Measurements from ENCODE around the gene LDLRAP1. TPM values are rescaled to one million over a fixed set of nuclear protein-coding genes. Genes with fewer than 3 reads are reported as not detected.

The LDLRAP1 gene
- polyA plus RNA-seq, 1 donor = 17.8 TPM

- DNase-seq = peak; percentile 78 to 83
- Histone ChIP-seq H3K9me3 (ENCODE audit: control insufficient read depth, low read depth, low read length) (no peaks in the 10 kb centered on the region), H3K27me3 (ENCODE audit: control insufficient read depth, insufficient read depth, low read length) (peaks cover 29% of the 10 kb centered on the region), H3K27ac (ENCODE audit: low read length) (peak within 1 kb of the TSS; percentile 47), H3K4me1 (ENCODE audit: control insufficient read depth, insufficient read depth, low read length) (peaks cover 6% of the 10 kb centered on the region), H3K4me3 (ENCODE audit: low read length) (peak within 1 kb of the TSS; percentile 58), H3K36me3 (ENCODE audit: control insufficient read depth, insufficient read depth, low read length) (no peaks in the 10 kb centered on the region)
- no CpG with 5 or more reads among the region's 116 CpGs for WGBS (ENCODE audit: insufficient coverage, low lambda C conversion rate)
These were observed 72.9 kb downstream of the LDLRAP1 start, which contains the start of gene MAN1C1 for GRCh38 chr1:25616095-25616986. TSS of gene MAN1C1 (plus strand) at chr1:25616791. CDS start at chr1:25617798, 1,007 bp downstream.

GRCh38 chr1:25616987-25617624, 73.7 kb downstream of the LDLRAP1 start:
- Histone ChIP-seq H3K9me3 (ENCODE audit: control insufficient read depth, low read depth, low read length) (no peaks in the 10 kb centered on the region), H3K27me3 (ENCODE audit: control insufficient read depth, insufficient read depth, low read length) (peaks cover 26% of the 10 kb centered on the region), H3K27ac (ENCODE audit: low read length) (no peak overlapping the region), H3K36me3 (ENCODE audit: control insufficient read depth, insufficient read depth, low read length) (no peaks in the 10 kb centered on the region), H3K4me3 (ENCODE audit: low read length) (peak overlapping the region; percentile 47), H3K4me1 (ENCODE audit: control insufficient read depth, insufficient read depth, low read length) (peaks cover 6% of the 10 kb centered on the region)
- peak in 1 of 2 donors; percentile 26 for DNase-seq
- WGBS (ENCODE audit: insufficient coverage, low lambda C conversion rate) = no CpG with 5 or more reads among the region's 94 CpGs

- H3K9me3 ChIP-seq (ENCODE audit: control insufficient read depth, low read depth, low read length) = no peaks in the 10 kb centered on the region
- peak in 1 of 2 donors; percentile 19 for DNase-seq
- no CpG with 5 or more reads among the region's 66 CpGs for WGBS (ENCODE audit: insufficient coverage, low lambda C conversion rate)
- peak overlapping the region; percentile 47 for H3K4me3 ChIP-seq (ENCODE audit: low read length)
- no peaks in the 10 kb centered on the region for H3K36me3 ChIP-seq (ENCODE audit: control insufficient read depth, insufficient read depth, low read length)
- H3K27me3 ChIP-seq (ENCODE audit: control insufficient read depth, insufficient read depth, low read length) = peaks cover 22% of the 10 kb centered on the region
- H3K4me1 ChIP-seq (ENCODE audit: control insufficient read depth, insufficient read depth, low read length) = peaks cover 8% of the 10 kb centered on the region
- H3K27ac ChIP-seq (ENCODE audit: low read length) = no peak overlapping the region
These were observed 74.4 kb downstream of the LDLRAP1 start for GRCh38 chr1:25617625-25618432.

- peak overlapping the region; percentile 47 for H3K4me3 ChIP-seq (ENCODE audit: low read length)
- H3K36me3 ChIP-seq (ENCODE audit: control insufficient read depth, insufficient read depth, low read length) = no peaks in the 10 kb centered on the region
- DNase-seq = no peak
- peaks cover 8% of the 10 kb centered on the region for H3K4me1 ChIP-seq (ENCODE audit: control insufficient read depth, insufficient read depth, low read length)
- peaks cover 22% of the 10 kb centered on the region for H3K27me3 ChIP-seq (ENCODE audit: control insufficient read depth, insufficient read depth, low read length)
- H3K9me3 ChIP-seq (ENCODE audit: control insufficient read depth, low read depth, low read length) = no peaks in the 10 kb centered on the region
- WGBS (ENCODE audit: insufficient coverage, low lambda C conversion rate) = 18% methylated on average over 3 of the region's 4 CpGs
- no peak overlapping the region for H3K27ac ChIP-seq (ENCODE audit: low read length)
These were observed 75.0 kb downstream of the LDLRAP1 start for GRCh38 chr1:25618433-25618808.

Other genes starting within 250 kb of the LDLRAP1 start
- 75.9 TPM for gene TMEM50A, start 205.3 kb upstream of the LDLRAP1 start, polyA plus RNA-seq
- gene RHCE, start 122.8 kb upstream of the LDLRAP1 start, polyA plus RNA-seq = 0.60 TPM
- 17.5 TPM for gene MACO1, start 112.7 kb upstream of the LDLRAP1 start, polyA plus RNA-seq
- 21.2 TPM for gene MAN1C1, start 73.2 kb downstream of the LDLRAP1 start, polyA plus RNA-seq

Measured in large intestine (tissue), 3 donors.